ENCODE results near the gene CD44.
"Not testable (repeated sequence)": the region's sequence is repeated elsewhere in the genome, so short reads cannot be mapped to it uniquely, and the experiment has no call there.

Gene CD44

GRCh38 chr11:35138943-35139721, at the start of gene CD44:
Gene CD44 (plus strand): TSS chr11:35139171. CDS start chr11:35139304, 133 bp downstream.
- in situ Hi-C loops (cut with MboI; ENCODE audit: low pct_unique_long_range_greater_than_20kb, low sequenced_read_pairs): no loop called here
- DNase-seq: peak; percentile 74

GRCh38 chr11:35089666-35090065, 49.3 kb upstream of the CD44 start:
- in situ Hi-C loops (cut with MboI; ENCODE audit: low pct_unique_long_range_greater_than_20kb, low sequenced_read_pairs): no loop called here

GRCh38 chr11:35090125-35090524, 48.8 kb upstream of the CD44 start:
- in situ Hi-C loops (cut with MboI; ENCODE audit: low pct_unique_long_range_greater_than_20kb, low sequenced_read_pairs): no loop called here
- no peak for DNase-seq

More at GRCh38 chr11:35089666-35090065, 49.3 kb upstream of the CD44 start:
- DNase-seq: no peak

GRCh38 chr11:35090991-35091390, 48.0 kb upstream of the CD44 start:
- in situ Hi-C loops (cut with MboI; ENCODE audit: low pct_unique_long_range_greater_than_20kb, low sequenced_read_pairs): not testable (repeated sequence)

GRCh38 chr11:35096723-35097122, 42.2 kb upstream of the CD44 start:
- no peak for DNase-seq
- in situ Hi-C loops (cut with MboI; ENCODE audit: low pct_unique_long_range_greater_than_20kb, low sequenced_read_pairs): no loop called here

More at GRCh38 chr11:35090991-35091390, 48.0 kb upstream of the CD44 start:
- DNase-seq: not testable (repeated sequence)

GRCh38 chr11:35097814-35098455, 41.0 kb upstream of the CD44 start:
- in situ Hi-C loops (cut with MboI; ENCODE audit: low pct_unique_long_range_greater_than_20kb, low sequenced_read_pairs): no loop called here
- DNase-seq: no peak

GRCh38 chr11:35098855-35099254, 40.1 kb upstream of the CD44 start:
- in situ Hi-C loops (cut with MboI; ENCODE audit: low pct_unique_long_range_greater_than_20kb, low sequenced_read_pairs): no loop called here
- no peak for DNase-seq

GRCh38 chr11:35099278-35100012, 39.5 kb upstream of the CD44 start:
- in situ Hi-C loops (cut with MboI; ENCODE audit: low pct_unique_long_range_greater_than_20kb, low sequenced_read_pairs): no loop called here
- no peak for DNase-seq

- no peak for DNase-seq
- in situ Hi-C loops (cut with MboI; ENCODE audit: low pct_unique_long_range_greater_than_20kb, low sequenced_read_pairs): no loop called here
Measured at GRCh38 chr11:35100013-35100383, 39.0 kb upstream of the CD44 start.

- in situ Hi-C loops (cut with MboI; ENCODE audit: low pct_unique_long_range_greater_than_20kb, low sequenced_read_pairs): no loop called here
Measured at GRCh38 chr11:35101223-35101622, 37.7 kb upstream of the CD44 start.

GRCh38 chr11:35102267-35102666, 36.7 kb upstream of the CD44 start:
- in situ Hi-C loops (cut with MboI; ENCODE audit: low pct_unique_long_range_greater_than_20kb, low sequenced_read_pairs): no loop called here
- no peak for DNase-seq

More at GRCh38 chr11:35101223-35101622, 37.7 kb upstream of the CD44 start:
- DNase-seq: no peak

GRCh38 chr11:35103366-35104208, 35.4 kb upstream of the CD44 start:
- no peak for DNase-seq
- in situ Hi-C loops (cut with MboI; ENCODE audit: low pct_unique_long_range_greater_than_20kb, low sequenced_read_pairs): no loop called here

- in situ Hi-C loops (cut with MboI; ENCODE audit: low pct_unique_long_range_greater_than_20kb, low sequenced_read_pairs): no loop called here
- no peak for DNase-seq
Measured at GRCh38 chr11:35104655-35105054, 34.3 kb upstream of the CD44 start.

GRCh38 chr11:35105319-35106079, 33.5 kb upstream of the CD44 start:
- in situ Hi-C loops (cut with MboI; ENCODE audit: low pct_unique_long_range_greater_than_20kb, low sequenced_read_pairs): no loop called here
- no peak for DNase-seq

- in situ Hi-C loops (cut with MboI; ENCODE audit: low pct_unique_long_range_greater_than_20kb, low sequenced_read_pairs): no loop called here
- no peak for DNase-seq
Measured at GRCh38 chr11:35106595-35106994, 32.4 kb upstream of the CD44 start.

- in situ Hi-C loops (cut with MboI; ENCODE audit: low pct_unique_long_range_greater_than_20kb, low sequenced_read_pairs): no loop called here
- DNase-seq: peak; percentile 85
Measured at GRCh38 chr11:35107861-35108260, 31.1 kb upstream of the CD44 start.

GRCh38 chr11:35108336-35108735, 30.6 kb upstream of the CD44 start:
- DNase-seq; in situ Hi-C loops (cut with MboI; ENCODE audit: low pct_unique_long_range_greater_than_20kb, low sequenced_read_pairs): not testable (repeated sequence)

- DNase-seq: no peak
- in situ Hi-C loops (cut with MboI; ENCODE audit: low pct_unique_long_range_greater_than_20kb, low sequenced_read_pairs): no loop called here
Measured at GRCh38 chr11:35109041-35109440, 29.9 kb upstream of the CD44 start.

All from KBM-7 (cell line).